Spleen (tissue), 7 donors: ENCODE data around the gene INTS3.

Experiments
- POLR2A ChIP-seq, 3 donors: fragments of 450-650 bp; IDR thresholded peaks; one replicate each; pipeline ENCODE4 v1.5.1; 2017; ENCODE audit warnings: antibody characterized with exemption in 3 of 3, mild to moderate bottlenecking in 1 of 3
- POLR2AphosphoS5 ChIP-seq, 3 donors: sonication (generic); formaldehyde crosslinking; IDR thresholded peaks; one replicate each; pipeline ENCODE4 v1.5.1; 2017; ENCODE audit warnings: antibody characterized with exemption in 3 of 3
- TF ChIP-seq, protein P1 (sequence below), 11 experiments: fragments of 200-600 bp in 7 of 11; fragments of 450-650 bp in 4 of 11; sonication (generic) in 4 of 11; IDR thresholded peaks in 8 of 11; conservative IDR thresholded peaks in 3 of 11; 1 replicate in 7 of 11; 2 replicates in 4 of 11; pipeline versions ENCODE4 v1.4.0 to v1.8.0; 2016 to 2021; ENCODE audit warnings: antibody characterized with exemption in 11 of 11, inconsistent platforms in 4 of 11, mild to moderate bottlenecking in 1 of 11
- donor health status: DM: no; HTN: no; CAD: no; lungs with moderate emphysema.
- donor health status: DM: no; HTN: no; CAD: no.
- donor health status: DM: no; HTN: no; CAD: no.

DNA sequence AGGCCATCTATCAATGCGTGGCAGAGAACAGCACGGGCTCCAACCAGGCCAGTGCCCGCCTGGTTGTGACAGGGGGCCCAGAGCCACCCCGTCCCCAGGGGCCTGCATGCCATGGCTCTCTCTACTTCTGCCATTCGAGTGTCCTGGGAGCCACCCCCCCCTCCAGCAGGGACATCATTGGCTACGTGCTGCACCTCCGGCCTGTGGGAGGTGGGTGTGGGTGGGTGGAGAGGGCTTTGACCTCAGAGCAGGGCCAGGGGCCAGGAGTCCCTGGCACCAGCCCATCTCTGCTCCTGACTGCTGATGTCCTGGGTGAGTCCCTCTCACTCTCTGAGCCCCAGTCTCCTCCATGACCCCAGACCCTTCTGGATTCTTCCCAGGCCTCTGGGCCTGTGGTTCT is 72.7 kb downstream of the INTS3 start:
- TF ChIP-seq, protein P1, sequence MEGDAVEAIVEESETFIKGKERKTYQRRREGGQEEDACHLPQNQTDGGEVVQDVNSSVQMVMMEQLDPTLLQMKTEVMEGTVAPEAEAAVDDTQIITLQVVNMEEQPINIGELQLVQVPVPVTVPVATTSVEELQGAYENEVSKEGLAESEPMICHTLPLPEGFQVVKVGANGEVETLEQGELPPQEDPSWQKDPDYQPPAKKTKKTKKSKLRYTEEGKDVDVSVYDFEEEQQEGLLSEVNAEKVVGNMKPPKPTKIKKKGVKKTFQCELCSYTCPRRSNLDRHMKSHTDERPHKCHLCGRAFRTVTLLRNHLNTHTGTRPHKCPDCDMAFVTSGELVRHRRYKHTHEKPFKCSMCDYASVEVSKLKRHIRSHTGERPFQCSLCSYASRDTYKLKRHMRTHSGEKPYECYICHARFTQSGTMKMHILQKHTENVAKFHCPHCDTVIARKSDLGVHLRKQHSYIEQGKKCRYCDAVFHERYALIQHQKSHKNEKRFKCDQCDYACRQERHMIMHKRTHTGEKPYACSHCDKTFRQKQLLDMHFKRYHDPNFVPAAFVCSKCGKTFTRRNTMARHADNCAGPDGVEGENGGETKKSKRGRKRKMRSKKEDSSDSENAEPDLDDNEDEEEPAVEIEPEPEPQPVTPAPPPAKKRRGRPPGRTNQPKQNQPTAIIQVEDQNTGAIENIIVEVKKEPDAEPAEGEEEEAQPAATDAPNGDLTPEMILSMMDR (IDR thresholded peaks at IDR 0.05 in 8 of 11, conservative IDR thresholded peaks at IDR 0.05 in 3 of 11), result no peak
- no peak for TF ChIP-seq POLR2A (IDR thresholded peaks at IDR 0.05)
- peak in 1 of 3 donors; percentile 40 for TF ChIP-seq POLR2AphosphoS5 (IDR thresholded peaks at IDR 0.05)
